HG03039 (cell line): ENCODE measurements around the gene EGFR.
A peak's percentile ranks its signal among the peaks of the same experiment; 100 is the strongest.

ENCODE experiments used
- ATAC-seq: cut with Tn5 transposase; IDR thresholded peaks from one replicate; pipeline ENCODE4 v1.9.1; 2021; ENCODE audit warnings: mild to moderate bottlenecking, moderate library complexity; ENCODE audit not compliant: unreplicated experiment

Gene EGFR

DNA sequence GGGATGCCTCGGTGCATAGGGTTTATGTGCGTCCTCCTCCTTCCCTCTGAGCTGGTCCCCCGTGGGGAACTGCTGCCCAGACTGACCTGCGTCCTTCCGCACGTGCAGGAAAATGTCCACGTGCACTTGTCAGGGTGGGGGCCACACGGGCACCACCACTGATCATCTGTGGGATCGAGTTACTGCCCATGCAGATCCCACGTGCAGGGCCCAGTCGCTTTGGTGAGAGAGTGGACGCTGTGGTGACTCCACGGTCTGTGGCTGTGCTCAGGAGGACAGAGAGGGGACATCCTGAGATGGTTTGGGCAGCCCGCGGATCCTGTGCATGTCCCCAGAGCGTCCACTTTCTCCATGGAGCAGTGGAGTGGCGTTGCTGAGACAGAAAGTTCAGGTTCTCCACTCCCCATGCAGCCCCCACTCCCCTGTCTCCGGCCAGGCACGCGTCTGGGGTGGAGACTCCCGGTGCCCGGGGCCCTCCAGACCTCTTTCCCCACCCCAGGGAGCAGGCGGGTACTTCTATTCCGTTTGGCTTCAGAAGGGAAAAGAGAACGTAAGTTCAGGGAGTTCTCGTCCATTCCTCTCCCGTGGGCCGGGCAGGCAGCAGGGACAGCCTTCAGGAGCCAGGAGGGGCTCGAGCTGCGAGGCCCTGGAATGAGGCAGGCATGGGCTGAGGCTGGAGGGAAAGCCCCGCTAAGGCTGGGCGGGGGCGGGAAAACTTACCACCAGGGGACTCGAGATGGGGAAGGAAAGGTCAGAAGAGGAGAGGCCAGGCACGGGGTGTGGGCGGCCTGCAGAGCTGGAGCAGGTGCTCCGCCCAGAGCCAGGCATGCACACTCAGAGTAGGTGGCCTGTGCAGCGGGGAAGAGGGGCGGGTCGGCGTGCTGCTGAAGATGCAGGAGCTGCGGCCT is 59.9 kb downstream of the EGFR start:
- no peak for ATAC-seq

DNA sequence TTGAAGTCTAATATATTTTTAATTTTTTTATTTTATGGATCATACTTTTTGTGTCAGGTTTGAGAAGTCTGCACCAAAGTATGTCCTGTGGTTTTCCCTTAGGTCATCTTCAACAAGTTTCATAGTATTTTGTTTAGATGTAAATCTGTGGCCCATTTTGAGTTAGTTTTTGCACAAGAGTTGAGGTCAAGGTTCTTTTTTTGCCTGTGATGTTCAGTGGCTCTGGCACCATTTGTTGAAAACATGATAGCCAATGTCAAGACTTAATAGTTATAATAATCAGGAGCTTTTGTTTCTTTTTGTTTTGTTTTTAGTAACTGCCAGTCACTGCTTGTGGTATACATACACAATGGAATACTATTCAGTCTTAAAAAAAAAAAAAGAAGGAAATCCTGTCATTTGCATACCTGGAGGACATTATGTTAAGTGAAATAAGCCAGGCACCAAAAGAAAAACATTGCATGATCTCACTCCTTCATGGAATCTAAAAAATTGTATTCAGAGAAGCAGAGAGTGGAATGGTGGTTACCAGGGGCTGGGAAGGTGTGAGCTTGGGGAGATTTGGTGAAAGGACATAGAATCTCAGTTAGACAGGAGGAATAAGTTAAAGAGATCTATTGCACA is 61.3 kb downstream of the EGFR start:
- no peak for ATAC-seq

DNA sequence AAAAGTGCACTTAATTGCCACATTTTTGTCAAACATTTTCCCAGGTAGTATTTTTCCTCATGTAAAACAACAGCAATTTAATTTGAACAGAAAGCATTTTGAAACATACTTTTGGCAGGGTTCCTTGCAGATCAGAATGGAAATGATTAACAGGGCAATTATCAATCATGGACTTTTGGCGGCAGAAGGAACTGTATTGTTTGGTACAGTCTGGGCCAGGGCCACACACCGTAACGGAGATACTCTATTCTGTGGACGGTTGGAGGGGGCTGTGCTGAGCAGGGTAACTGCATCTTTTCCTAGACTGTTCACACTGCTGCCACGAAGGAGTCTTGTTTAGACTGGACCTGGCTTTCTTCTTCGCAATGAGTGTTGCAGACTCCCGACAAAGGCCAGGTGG is 62.3 kb downstream of the EGFR start:
- ATAC-seq = no peak

DNA sequence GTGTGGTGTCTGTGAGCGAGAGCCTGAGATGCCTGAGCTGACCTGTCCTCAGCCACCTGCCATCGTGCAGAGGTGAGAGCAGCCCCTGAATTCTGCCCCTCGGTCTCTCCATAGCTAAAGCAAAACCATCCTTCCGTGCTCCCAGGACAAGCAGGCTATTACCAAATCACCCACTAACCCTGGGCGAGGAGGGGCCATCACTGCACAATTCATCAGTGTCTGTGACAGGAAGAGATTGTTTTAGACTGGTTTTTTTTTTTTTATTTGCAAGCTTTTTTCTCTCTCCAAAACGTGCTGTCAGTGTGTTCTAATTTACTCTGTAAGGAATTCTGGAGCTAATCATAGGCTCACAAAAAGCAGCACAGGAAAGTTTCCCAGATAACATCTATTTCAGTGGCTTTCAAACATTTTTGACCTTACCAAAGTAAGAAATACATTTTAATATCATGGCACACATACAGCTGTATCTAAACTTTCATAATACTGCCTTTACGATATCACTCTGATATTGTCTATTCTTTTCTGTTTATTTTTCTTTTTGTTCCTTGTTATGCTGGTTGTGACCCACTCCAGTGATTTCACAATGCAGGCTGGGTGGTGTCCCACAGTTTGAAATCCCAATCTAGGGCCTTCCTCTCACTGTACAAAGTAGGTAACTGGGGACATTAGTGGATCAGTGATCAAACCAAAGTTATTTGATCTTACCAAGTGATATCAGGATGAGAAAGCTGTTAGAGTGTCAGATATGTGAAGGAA is 62.8 kb downstream of the EGFR start:
- ATAC-seq = no peak

DNA sequence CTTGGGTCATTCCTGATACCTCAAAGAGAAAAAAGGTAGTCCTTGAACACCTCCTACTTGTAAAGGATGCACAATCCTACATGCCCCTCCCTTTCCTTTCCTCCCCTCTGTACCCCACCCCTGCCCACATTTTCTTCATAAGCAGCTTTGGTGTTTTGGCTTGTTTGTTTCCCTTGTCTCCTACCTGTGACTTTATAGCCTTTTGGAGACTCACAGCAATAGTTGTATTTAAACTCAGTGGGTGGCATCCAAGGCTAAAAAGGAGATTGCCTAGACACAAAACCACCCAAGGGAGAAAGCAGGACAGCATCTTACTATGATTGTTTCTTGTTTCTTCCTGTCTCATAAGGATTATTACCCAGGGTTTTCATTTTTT is 63.4 kb downstream of the EGFR start:
- no peak for ATAC-seq

GRCh38 chr7:55083206-55083605 is 64.4 kb downstream of the EGFR start:
- ATAC-seq = no peak

GRCh38 chr7:55084307-55084706 is 65.5 kb downstream of the EGFR start:
- ATAC-seq = no peak

DNA sequence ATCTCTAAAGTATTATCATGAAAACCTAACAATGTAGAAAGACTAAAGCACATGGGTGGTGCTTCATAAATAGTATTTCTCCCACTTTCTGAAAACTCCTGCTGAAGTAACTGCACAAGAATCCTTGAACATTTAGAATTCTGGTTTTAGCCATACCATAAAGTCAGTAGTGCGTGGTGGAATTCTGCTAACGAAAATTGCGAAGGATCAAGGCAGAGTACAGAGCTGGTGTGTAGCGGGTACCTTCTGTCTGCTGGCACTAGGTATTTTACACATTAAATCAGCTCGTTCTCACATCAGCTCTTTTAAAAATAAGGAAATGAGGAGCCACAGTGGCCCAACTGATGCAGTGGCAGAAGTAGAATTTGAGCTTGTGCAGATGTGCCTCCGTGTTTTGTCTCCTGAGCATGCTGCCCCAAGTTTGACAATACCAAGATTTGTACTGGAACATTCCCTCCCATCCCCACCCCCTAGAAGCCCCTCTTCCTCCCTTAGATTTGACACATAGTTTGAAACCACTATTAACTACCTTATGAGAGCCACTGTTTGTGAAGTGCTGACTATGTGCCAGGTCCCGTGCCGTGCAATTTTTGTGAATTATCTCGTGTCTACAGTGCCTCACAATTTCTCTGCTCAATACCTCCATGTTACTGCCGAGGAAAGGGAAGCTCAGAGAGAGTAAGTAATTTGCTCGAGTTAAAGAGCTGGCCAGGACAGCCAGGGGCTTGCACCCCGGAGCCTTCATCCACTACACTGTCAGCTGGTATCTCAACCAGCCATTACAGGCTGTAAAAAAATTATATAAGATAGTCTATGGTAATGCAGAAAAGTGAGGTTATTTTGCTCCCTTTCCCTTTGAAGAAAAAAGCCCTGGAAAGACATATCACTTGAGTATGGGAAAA is 66.9 kb downstream of the EGFR start:
- ATAC-seq = peak; percentile 18

GRCh38 chr7:55086413-55087201 is 67.8 kb downstream of the EGFR start:
- peak; percentile 57 for ATAC-seq

GRCh38 chr7:55087521-55087961 is 68.7 kb downstream of the EGFR start:
- ATAC-seq = no peak

DNA sequence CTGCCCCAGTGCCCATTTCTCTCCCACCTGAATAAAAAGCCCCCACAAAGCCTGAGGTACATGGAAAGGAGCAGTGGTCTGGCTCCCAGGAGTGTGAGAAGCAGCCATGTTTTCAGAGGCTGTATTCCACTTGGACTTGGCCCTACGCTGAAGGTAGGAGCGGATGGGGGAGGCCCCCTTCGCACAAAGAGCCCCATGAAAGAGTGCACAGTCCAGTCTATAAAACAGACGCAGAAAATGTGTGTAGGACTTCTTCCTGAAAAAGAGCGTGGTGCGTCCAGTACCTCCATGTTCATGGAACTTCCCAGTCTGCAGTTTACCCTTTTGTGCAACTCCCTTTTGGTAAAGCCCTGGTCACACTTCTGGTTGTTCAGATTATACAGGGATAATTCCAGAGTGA is 69.3 kb downstream of the EGFR start:
- ATAC-seq = no peak

DNA sequence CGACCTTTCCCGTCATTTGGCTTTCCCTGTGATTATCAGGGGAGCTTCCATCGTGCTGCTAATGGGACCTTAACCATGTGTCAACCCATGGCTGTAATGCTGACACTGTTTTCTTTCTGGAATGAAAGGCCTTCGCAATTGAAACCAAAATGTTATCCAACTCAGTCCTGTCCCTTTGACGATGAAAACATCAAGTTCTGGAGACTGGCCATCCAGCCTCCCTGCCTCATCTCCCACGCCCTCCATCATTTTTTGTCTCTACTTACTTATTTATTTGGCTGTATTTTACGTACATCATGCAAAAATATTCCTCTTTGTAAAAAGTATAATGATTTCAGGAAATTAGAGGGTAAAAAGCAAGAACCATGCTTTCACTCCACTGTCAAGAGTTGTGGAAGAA is 69.8 kb downstream of the EGFR start:
- ATAC-seq = no peak

GRCh38 chr7:55092186-55092974 is 73.6 kb downstream of the EGFR start:
- ATAC-seq = no peak

DNA sequence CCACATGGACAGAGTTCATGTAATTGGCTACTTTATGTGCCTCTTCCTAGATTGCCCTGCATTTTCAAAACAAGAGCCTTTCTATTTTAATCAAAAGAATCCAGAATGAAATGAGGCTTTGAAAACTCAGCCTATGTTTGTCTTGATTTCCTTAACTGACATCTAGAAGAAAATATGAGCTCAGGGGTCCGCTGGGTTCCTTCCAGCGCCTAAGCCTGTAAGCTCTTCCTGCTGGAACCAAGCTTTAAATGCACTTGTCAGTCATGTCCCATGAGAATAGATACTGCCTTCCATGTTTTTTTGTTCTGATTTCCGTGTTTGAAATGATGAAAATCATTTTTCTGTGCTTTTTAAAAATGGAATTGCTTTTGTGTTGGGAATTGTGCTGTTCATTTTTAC is 74.2 kb downstream of the EGFR start:
- no peak for ATAC-seq

DNA sequence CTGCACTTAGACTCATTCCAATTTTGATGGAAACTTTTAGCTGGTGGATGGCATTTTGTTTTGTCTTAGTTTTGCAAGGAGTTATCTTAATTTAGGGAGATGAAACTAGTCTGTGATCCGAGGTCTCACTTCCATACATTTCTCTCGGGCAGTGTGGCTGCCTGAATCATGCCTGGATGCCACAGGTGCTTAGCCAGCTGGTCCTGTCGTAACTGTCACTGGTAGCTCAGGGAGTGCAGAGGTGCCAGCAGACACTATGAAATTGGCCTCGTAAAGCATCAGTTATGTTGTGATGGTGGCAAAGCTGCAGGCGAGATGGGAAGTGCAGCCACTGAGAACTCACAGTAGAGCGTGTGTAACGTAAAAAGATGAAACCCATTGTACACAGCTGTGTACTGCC is 74.9 kb downstream of the EGFR start:
- no peak for ATAC-seq

GRCh38 chr7:55094092-55094690 is 75.4 kb downstream of the EGFR start:
- no peak for ATAC-seq

DNA sequence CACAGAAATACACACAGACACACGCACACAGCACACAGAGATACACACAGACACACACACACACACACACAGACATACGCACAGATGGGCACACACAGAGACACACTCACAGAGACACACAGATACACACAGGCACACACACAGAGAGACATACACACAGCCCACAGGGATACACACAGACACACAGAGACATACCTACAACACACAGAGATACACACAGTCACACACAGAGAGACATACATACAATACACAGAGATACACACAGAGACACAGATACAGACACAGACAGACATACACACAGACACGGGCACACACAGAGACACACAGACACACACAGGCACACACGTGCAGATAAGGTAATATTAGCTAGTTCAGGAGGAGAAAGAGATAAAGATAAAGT is 76.9 kb downstream of the EGFR start:
- no peak for ATAC-seq

DNA sequence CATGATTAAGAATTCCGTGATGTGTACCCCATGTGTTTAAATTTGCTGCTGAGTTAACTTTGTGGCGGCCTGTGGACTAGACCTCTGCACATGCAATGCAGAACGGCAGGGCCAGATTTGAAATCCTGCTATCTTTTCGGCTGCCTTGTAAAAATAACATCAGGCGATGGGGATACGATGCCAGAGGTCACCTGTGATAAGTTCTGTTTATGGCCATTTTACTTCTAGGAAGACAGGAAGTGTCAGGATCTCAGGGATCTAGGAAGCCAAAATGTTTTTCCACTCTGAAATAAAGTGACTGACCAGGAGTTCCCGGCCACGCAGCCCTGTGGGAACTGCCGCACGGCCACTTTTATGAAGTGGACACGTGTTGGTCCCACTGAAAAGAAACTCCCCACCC is 77.5 kb downstream of the EGFR start:
- ATAC-seq = no peak

DNA sequence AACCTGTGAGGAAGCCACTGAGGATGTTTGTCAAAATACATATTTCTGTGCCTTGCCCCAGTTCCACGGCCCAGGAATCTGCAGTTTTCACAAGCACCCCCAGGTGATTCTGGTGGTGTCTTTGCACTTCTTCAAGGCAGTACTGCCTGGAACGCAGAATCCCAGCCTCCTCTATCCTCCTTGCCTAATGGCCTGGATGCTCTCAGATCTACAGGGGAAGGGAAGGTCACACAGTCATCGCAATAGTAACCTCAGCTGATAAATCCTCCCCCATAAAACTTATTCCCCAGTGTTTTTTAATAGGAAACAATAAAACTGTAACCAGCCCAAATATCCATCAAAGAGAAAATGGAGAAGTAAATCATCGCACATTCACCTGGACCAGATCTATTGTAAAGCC is 78.3 kb downstream of the EGFR start:
- no peak for ATAC-seq
